ACHN (cell line): ENCODE data around the gene BROX.
A peak's percentile ranks its signal among the peaks of the same experiment; 100 is the strongest.
"Not testable (repeated sequence)": the region's sequence is repeated elsewhere in the genome, so short reads cannot be mapped to it uniquely, and the experiment has no call there.

ENCODE experiments used
- DNase-seq: peaks from one replicate; pipeline ENCODE4 v3.0.0-alpha.2; 2015
- in situ Hi-C: cut with HindIII; loops from 2 replicates; pipeline ENCODE4 v1.10.0; 2017; ENCODE audit warnings: low sequenced_read_pairs, low pct_ligation_motif_present, low pct_unique_long_range_greater_than_20kb

Gene BROX

GRCh38 chr1:222712253-222713090 lies at the start of gene BROX, which contains the start of gene AIDA:
Gene BROX (plus strand): TSS chr1:222712564. CDS start chr1:222715700, 3,136 bp downstream.
Gene AIDA (minus strand): TSS chr1:222712491. CDS start chr1:222712317, 174 bp downstream.
- in situ Hi-C loops = no loop called here

GRCh38 chr1:222663431-222663934 lies 48.9 kb upstream of the BROX start:
- no peak for DNase-seq
- in situ Hi-C loops = no loop called here

More at GRCh38 chr1:222712253-222713090, at the start of gene BROX, which contains the start of gene AIDA:
- peak; percentile 85 for DNase-seq

- in situ Hi-C loops = no loop called here
- DNase-seq = no peak
These were observed 46.4 kb upstream of the BROX start for GRCh38 chr1:222665964-222666363.

GRCh38 chr1:222668184-222668583 lies 44.2 kb upstream of the BROX start:
- in situ Hi-C loops, DNase-seq: not testable (repeated sequence)

GRCh38 chr1:222669107-222669506 lies 43.3 kb upstream of the BROX start:
- DNase-seq, in situ Hi-C loops: not testable (repeated sequence)

- in situ Hi-C loops = no loop called here
- DNase-seq = no peak
These were observed 42.3 kb upstream of the BROX start for GRCh38 chr1:222670110-222670509.

- no peak for DNase-seq
- in situ Hi-C loops = no loop called here
These were observed 32.3 kb upstream of the BROX start for GRCh38 chr1:222680080-222680479.

GRCh38 chr1:222691016-222691415 lies 21.3 kb upstream of the BROX start:
- in situ Hi-C loops = no loop called here
- no peak for DNase-seq

GRCh38 chr1:222694927-222695326 lies 17.4 kb upstream of the BROX start:
- DNase-seq = no peak
- in situ Hi-C loops = no loop called here

- in situ Hi-C loops = no loop called here
- DNase-seq = no peak
These were observed 15.6 kb upstream of the BROX start for GRCh38 chr1:222696741-222697140.

- DNase-seq = no peak
- in situ Hi-C loops = no loop called here
These were observed 15.2 kb upstream of the BROX start for GRCh38 chr1:222697203-222697602.

- no peak for DNase-seq
- in situ Hi-C loops = no loop called here
These were observed 14.5 kb upstream of the BROX start for GRCh38 chr1:222697826-222698225.

GRCh38 chr1:222702210-222702609 lies 10.2 kb upstream of the BROX start:
- in situ Hi-C loops = no loop called here
- no peak for DNase-seq

GRCh38 chr1:222704260-222704659 lies 8.1 kb upstream of the BROX start:
- in situ Hi-C loops = no loop called here
- no peak for DNase-seq

GRCh38 chr1:222706815-222707214 lies 5.5 kb upstream of the BROX start:
- DNase-seq = no peak
- in situ Hi-C loops = no loop called here

GRCh38 chr1:222709700-222710153 lies 2.6 kb upstream of the BROX start:
- no peak for DNase-seq
- in situ Hi-C loops = no loop called here

GRCh38 chr1:222711319-222712252 lies 778 bp upstream of the BROX start:
- in situ Hi-C loops = no loop called here
- peak; percentile 81 for DNase-seq

GRCh38 chr1:222713091-222713961 lies 962 bp downstream of the BROX start:
- in situ Hi-C loops = no loop called here
- peak; percentile 97 for DNase-seq
